SU-DHL-6 (cell line): Measurements from ENCODE around the gene CCN2.

Experiments
- H2AFZ ChIP-seq: fragments of 200-600 bp; sonication (generic); 2 replicates; pipeline ENCODE4 v1.6.1; 2014; ENCODE audit warnings: low read depth, mild to moderate bottlenecking, moderate library complexity, mixed read lengths, antibody characterized with exemption, low read length; ENCODE audit not compliant: severe bottlenecking
- H3F3A ChIP-seq: fragments of 200-600 bp; shearing (Covaris generic); 2 replicates; pipeline ENCODE4 v1.6.0; 2016; ENCODE audit warnings: antibody characterized with exemption, mild to moderate bottlenecking; ENCODE audit not compliant: insufficient read depth
- H3K27ac ChIP-seq: fragments of 200-600 bp; sonication (generic); 2 replicates; pipeline ENCODE4 v1.5.1; 2016; ENCODE audit warnings: low read depth, mild to moderate bottlenecking, low read length, moderate library complexity, mixed read lengths
- H3K27me3 ChIP-seq: fragments of 200-600 bp; sonication (generic), shearing (Covaris generic); 2 replicates; pipeline ENCODE4 v1.6.0; 2014; ENCODE audit warnings: mild to moderate bottlenecking, low read length
- H3K36me3 ChIP-seq: fragments of 200-600 bp; sonication (generic); 2 replicates; pipeline ENCODE4 v1.6.1; 2014; ENCODE audit warnings: mild to moderate bottlenecking, low read length, mixed read lengths
- H3K4me2 ChIP-seq: fragments of 300-600, 200-600 bp; shearing (Covaris generic), sonication (generic); 2 replicates; pipeline ENCODE4 v1.6.0; 2014; ENCODE audit warnings: low read length, low read depth, mild to moderate bottlenecking; ENCODE audit not compliant: poor library complexity, severe bottlenecking
- H3K4me3 ChIP-seq: fragments of 200-600 bp; sonication (generic); 2 replicates; pipeline ENCODE4 v1.5.1; 2014; ENCODE audit warnings: antibody characterized with exemption, low read length, mild to moderate bottlenecking, mixed read lengths; ENCODE audit not compliant: insufficient read depth, poor library complexity, severe bottlenecking
- H3K79me2 ChIP-seq: fragments of 200-600 bp; sonication (generic); 2 replicates; pipeline ENCODE4 v1.6.1; 2014; ENCODE audit warnings: mild to moderate bottlenecking, low read length, moderate library complexity; ENCODE audit not compliant: insufficient read depth
- H3K9ac ChIP-seq: fragments of 200-600 bp; sonication (generic); 2 replicates; pipeline ENCODE4 v1.7.0; 2014; ENCODE audit warnings: mild to moderate bottlenecking, low read length
- H3K9me2 ChIP-seq: fragments of 200-600 bp; sonication (generic); replicated peaks from 2 replicates; pipeline ENCODE4 v1.6.1; 2014; ENCODE audit warnings: low read length; ENCODE audit not compliant: insufficient read depth
- H3K9me3 ChIP-seq: fragments of 200-600 bp; sonication (generic); 2 replicates; pipeline ENCODE4 v1.6.1; 2014; ENCODE audit warnings: low read length, mixed read lengths; ENCODE audit not compliant: insufficient read depth
- H4K20me1 ChIP-seq: fragments of 200-600 bp; sonication (generic); 2 replicates; pipeline ENCODE4 v1.6.1; 2014; ENCODE audit warnings: low read depth, mild to moderate bottlenecking, antibody characterized with exemption, low read length, moderate library complexity, mixed read lengths
- CTCF ChIP-seq: fragments of 200-600 bp; sonication (generic); IDR thresholded peaks from one replicate; pipeline ENCODE4 v1.5.1; 2017; ENCODE audit warnings: antibody characterized with exemption, mild to moderate bottlenecking, low read length, moderate library complexity; ENCODE audit not compliant: insufficient read depth, poor library complexity, severe bottlenecking
- EZH2phosphoT487 ChIP-seq: fragments of 200-600 bp; sonication (generic), shearing (Covaris generic); conservative IDR thresholded peaks from 2 replicates; pipeline ENCODE4 v1.6.1; 2018; ENCODE audit warnings: mild to moderate bottlenecking, antibody characterized with exemption, low read length, moderate library complexity, mixed read lengths

The CCN2 gene

GRCh38 chr6:131949909-131950766 lies 1.0 kb downstream of the CCN2 start:
- Histone ChIP-seq H3F3A (no peaks in the 10 kb centered on the region), H3K4me3 (no peak overlapping the region), H3K27ac (no peak overlapping the region), H2AFZ (no peak overlapping the region), H3K9me2 (no peaks in the 10 kb centered on the region), H3K4me2 (peak overlapping the region; percentile 20), H3K27me3 (no peaks in the 10 kb centered on the region), H3K9ac (no peak overlapping the region), H4K20me1 (no peaks in the 10 kb centered on the region), H3K36me3 (no peaks in the 10 kb centered on the region), H3K9me3 (no peaks in the 10 kb centered on the region), H3K79me2 (no peaks in the 10 kb centered on the region)
- no peak for TF ChIP-seq EZH2phosphoT487
- TF ChIP-seq CTCF: no peak

GRCh38 chr6:131949620-131949908 lies 1.6 kb downstream of the CCN2 start:
- no peak overlapping the region for H3K4me3 ChIP-seq
- TF ChIP-seq CTCF (no peak), EZH2phosphoT487 (no peak)
- no peak overlapping the region for H3K4me2 ChIP-seq
- no peaks in the 10 kb centered on the region for H3K9me3 ChIP-seq
- no peak overlapping the region for H3K27ac ChIP-seq
- no peak overlapping the region for H3K9ac ChIP-seq
- no peaks in the 10 kb centered on the region for H3K27me3 ChIP-seq
- H3K79me2 ChIP-seq: no peaks in the 10 kb centered on the region
- H3F3A ChIP-seq: no peaks in the 10 kb centered on the region
- no peaks in the 10 kb centered on the region for H3K9me2 ChIP-seq
- no peaks in the 10 kb centered on the region for H3K36me3 ChIP-seq
- H4K20me1 ChIP-seq: no peaks in the 10 kb centered on the region; the same call in 1 of the 2 replicates
- H2AFZ ChIP-seq: no peak overlapping the region

- Histone ChIP-seq H2AFZ (no peak overlapping the region), H3K79me2 (no peaks in the 10 kb centered on the region), H3K27me3 (no peaks in the 10 kb centered on the region), H3F3A (no peaks in the 10 kb centered on the region), H3K9me3 (no peaks in the 10 kb centered on the region), H4K20me1 (no peaks in the 10 kb centered on the region; the same call in 1 of the 2 replicates), H3K36me3 (no peaks in the 10 kb centered on the region), H3K4me2 (no peak overlapping the region), H3K4me3 (no peak overlapping the region), H3K9me2 (no peaks in the 10 kb centered on the region), H3K9ac (no peak overlapping the region), H3K27ac (no peak overlapping the region)
- TF ChIP-seq CTCF (no peak), EZH2phosphoT487 (no peak)
These were observed 2.2 kb downstream of the CCN2 start for GRCh38 chr6:131948692-131949619.
